PC-3 (cell line): ENCODE measurements around the gene ZNF280D. TPM values are rescaled to one million over a fixed set of nuclear protein-coding genes. Genes with fewer than 3 reads are reported as not detected.

ENCODE experiments used
- ATAC-seq: fragments of 200-7000 bp; cut with Tn5 transposase; 2 replicates; pipeline ENCODE4 v1.9.1; 2020; ENCODE audit warnings: mild to moderate bottlenecking, moderate library complexity
- BruUV-seq: library from RNA; stranded (reverse); fragments of 400-500 nt; replicated peaks from 2 replicates; lab custom pipeline; 2021; lab: Mats Ljungman, UMichigan
- CTCF ChIA-PET: fragments of 300-600 bp; sonication (Branson Sonifier 250); formaldehyde crosslinking; loops from one replicate; lab custom pipeline; 2022; ENCODE audit warnings: antibody characterized with exemption; lab: Charles Lee
- POLR2A ChIA-PET: fragments of 300-600 bp; sonication (Branson Sonifier 250); formaldehyde crosslinking; loops from one replicate; lab custom pipeline; 2022; ENCODE audit warnings: antibody characterized with exemption; ENCODE audit not compliant: unreplicated experiment; lab: Charles Lee
- DNase-seq: peaks from one replicate; pipeline ENCODE4 v3.0.0-alpha.2; 2015
- H2AFZ ChIP-seq: fragments of 300-600 bp; sonication (generic); 2 replicates; pipeline ENCODE4 v1.6.0; 2016; ENCODE audit warnings: antibody characterized with exemption, low read length
- H3F3A ChIP-seq: fragments of 300-600 bp; sonication (generic); one replicate; pipeline ENCODE4 v1.6.0; 2017; ENCODE audit warnings: antibody characterized with exemption, low read length, control low read depth, mild to moderate bottlenecking; ENCODE audit not compliant: unreplicated experiment
- H3K27ac ChIP-seq: fragments of 300-600 bp; sonication (generic); 2 replicates; pipeline ENCODE4 v1.5.1; 2016; ENCODE audit warnings: mild to moderate bottlenecking, low read length
- H3K27me3 ChIP-seq: fragments of 300-600 bp; sonication (generic); 2 replicates; pipeline ENCODE4 v1.6.1; 2016; ENCODE audit warnings: low read length, mixed read lengths
- H3K36me3 ChIP-seq: fragments of 300-600 bp; sonication (generic); 2 replicates; pipeline ENCODE4 v1.6.1; 2016; ENCODE audit warnings: low read depth, mixed run types, low read length, mixed read lengths
- H3K4me1 ChIP-seq: fragments of 300-600 bp; sonication (generic); 2 replicates; pipeline ENCODE4 v1.5.1; 2016; ENCODE audit warnings: low read length; ENCODE audit not compliant: insufficient read depth
- H3K4me2 ChIP-seq: fragments of 300-600 bp; sonication (generic); 2 replicates; pipeline ENCODE4 v1.6.0; 2016; ENCODE audit warnings: low read length
- H3K4me3 ChIP-seq: fragments of 300-600 bp; sonication (generic); 2 replicates; pipeline ENCODE4 v1.5.1; 2016; ENCODE audit warnings: mild to moderate bottlenecking, low read length, mixed read lengths
- H3K79me2 ChIP-seq: fragments of 300-600 bp; sonication (generic); 2 replicates; pipeline ENCODE4 v1.6.1; 2017; ENCODE audit warnings: low read length, mixed read lengths
- H3K9ac ChIP-seq: fragments of 300-600 bp; sonication (generic); 2 replicates; pipeline ENCODE4 v1.6.0; 2016; ENCODE audit warnings: mild to moderate bottlenecking, low read length
- H3K9me2 ChIP-seq: fragments of 300-600 bp; sonication (generic); replicated peaks from 2 replicates; pipeline ENCODE4 v1.6.1; 2016; ENCODE audit warnings: mixed run types, low read length, mixed read lengths
- H3K9me3 ChIP-seq: fragments of 300-600 bp; sonication (generic); 2 replicates; pipeline ENCODE4 v1.6.1; 2016; ENCODE audit warnings: low read length, mixed read lengths
- H4K20me1 ChIP-seq: fragments of 300-600 bp; sonication (generic); 2 replicates; pipeline ENCODE4 v1.6.1; 2016; ENCODE audit warnings: low read length, mixed read lengths
- CTCF ChIP-seq: fragments of 300-600 bp; sonication (generic); conservative IDR thresholded peaks from 2 replicates; pipeline ENCODE4 v1.5.1; 2017; ENCODE audit warnings: antibody characterized with exemption, low read depth, mild to moderate bottlenecking, low read length
- EZH2 ChIP-seq: fragments of 300-600 bp; sonication (generic); IDR thresholded peaks from one replicate; pipeline ENCODE4 v1.6.1; 2017; ENCODE audit warnings: antibody characterized with exemption, mild to moderate bottlenecking, low read length; ENCODE audit not compliant: unreplicated experiment
- EZH2phosphoT487 ChIP-seq: fragments of 300-600 bp; sonication (generic); IDR thresholded peaks from 2 replicates; pipeline ENCODE4 v1.6.1; 2018; ENCODE audit warnings: mild to moderate bottlenecking, antibody characterized with exemption, low read length, borderline replicate concordance
- intact Hi-C: fragments of 100-400 bp; cut with micrococcal nuclease; formaldehyde crosslinking; loops from 2 replicates; pipeline ENCODE4 v1.9.0; 2023
- total RNA-seq: library from RNA; depleted of rRNA; stranded (reverse); fragments of >200 nt; gene quantifications from 2 replicates; pipeline ENCODE4 v1.2.3, GENCODE V29; 2014

Gene ZNF280D
- total RNA-seq, 1 experiment from 2014 or later: 7.4 TPM

- Histone ChIP-seq H3K9me3 (no peaks in the 10 kb centered on the region), H3K9me2 (no peaks in the 10 kb centered on the region), H2AFZ (no peak overlapping the region), H3K79me2 (no peaks in the 10 kb centered on the region), H3K9ac (no peak overlapping the region), H4K20me1 (no peaks in the 10 kb centered on the region), H3K4me1 (no peaks in the 10 kb centered on the region), H3K4me3 (no peak overlapping the region), H3F3A (no peaks in the 10 kb centered on the region), H3K36me3 (no peaks in the 10 kb centered on the region), H3K27me3 (no peaks in the 10 kb centered on the region), H3K27ac (no peak overlapping the region), H3K4me2 (no peak overlapping the region)
- ChIA-PET POLR2A (no interaction called here), CTCF (no interaction called here)
- ATAC-seq: no peak
- TF ChIP-seq CTCF (no peak), EZH2 (no peak), EZH2phosphoT487 (no peak)
- intact Hi-C loops: no loop called here
- BruUV-seq: no TSS peak
- DNase-seq: no peak
These were observed 43.5 kb upstream of the ZNF280D start for GRCh38 chr15:56776839-56777238.

- Histone ChIP-seq H3K9me3 (no peaks in the 10 kb centered on the region), H3K27ac (no peak overlapping the region), H3K27me3 (no peaks in the 10 kb centered on the region), H2AFZ (peak overlapping the region; percentile 37; the same call in 1 of the 2 replicates), H3K79me2 (no peaks in the 10 kb centered on the region), H4K20me1 (no peaks in the 10 kb centered on the region), H3K36me3 (no peaks in the 10 kb centered on the region), H3F3A (no peaks in the 10 kb centered on the region), H3K4me3 (no peak overlapping the region), H3K4me1 (no peaks in the 10 kb centered on the region), H3K9ac (no peak overlapping the region), H3K4me2 (no peak overlapping the region), H3K9me2 (no peaks in the 10 kb centered on the region)
- TF ChIP-seq EZH2phosphoT487 (no peak), CTCF (no peak), EZH2 (no peak)
- ATAC-seq (no peak), DNase-seq (peak; percentile 30)
- BruUV-seq: no TSS peak
- intact Hi-C loops: no loop called here
- POLR2A ChIA-PET: no interaction called here
- CTCF ChIA-PET: no interaction called here
These were observed 42.3 kb upstream of the ZNF280D start for GRCh38 chr15:56775641-56776040.

GRCh38 chr15:56774356-56774755 lies 41.0 kb upstream of the ZNF280D start:
- ChIA-PET POLR2A (no interaction called here), CTCF (no interaction called here)
- BruUV-seq: no TSS peak
- no peaks in the 10 kb centered on the region for H3K4me1 ChIP-seq
- intact Hi-C loops: no loop called here
- H3K79me2 ChIP-seq: no peaks in the 10 kb centered on the region
- ATAC-seq: no peak
- no peak for TF ChIP-seq EZH2phosphoT487
- H3K27ac ChIP-seq: no peak overlapping the region
- no peak overlapping the region for H2AFZ ChIP-seq
- no peaks in the 10 kb centered on the region for H3K9me3 ChIP-seq
- H4K20me1 ChIP-seq: no peaks in the 10 kb centered on the region
- H3K27me3 ChIP-seq: no peaks in the 10 kb centered on the region
- H3K4me2 ChIP-seq: no peak overlapping the region
- H3K9me2 ChIP-seq: no peaks in the 10 kb centered on the region
- no peak for DNase-seq
- no peaks in the 10 kb centered on the region for H3K36me3 ChIP-seq
- H3K4me3 ChIP-seq: no peak overlapping the region
- no peak overlapping the region for H3K9ac ChIP-seq
- H3F3A ChIP-seq: no peaks in the 10 kb centered on the region
